SU-DHL-6 (cell line): Measurements from ENCODE around the gene KSR2.

Source experiments
- CTCF ChIP-seq: fragments of 200-600 bp; sonication (generic); IDR thresholded peaks from one replicate; pipeline ENCODE4 v1.5.1; 2017; ENCODE audit warnings: antibody characterized with exemption, mild to moderate bottlenecking, low read length, moderate library complexity; ENCODE audit not compliant: insufficient read depth, poor library complexity, severe bottlenecking
- EZH2phosphoT487 ChIP-seq: fragments of 200-600 bp; sonication (generic), shearing (Covaris generic); conservative IDR thresholded peaks from 2 replicates; pipeline ENCODE4 v1.6.1; 2018; ENCODE audit warnings: mild to moderate bottlenecking, antibody characterized with exemption, low read length, moderate library complexity, mixed read lengths

GRCh38 chr12:117501076-117501869 lies 467.5 kb downstream of the KSR2 start:
- no peak for TF ChIP-seq CTCF
- no peak for TF ChIP-seq EZH2phosphoT487
